Endodermal cell (in vitro differentiated cells): ENCODE data around the gene C4A. TPM values are rescaled to one million over a fixed set of nuclear protein-coding genes. Genes with fewer than 3 reads are reported as not detected.
"Not testable (repeated sequence)": the region's sequence is repeated elsewhere in the genome, so short reads cannot be mapped to it uniquely, and the experiment has no call there.

Source experiments
- DNase-seq: peaks from one replicate; pipeline ENCODE4 v3.0.0-alpha.2; 2017
- H3K27ac ChIP-seq: 2 replicates; pipeline ENCODE4 v1.5.1; 2013; ENCODE audit warnings: mild to moderate bottlenecking, low read depth, low read length, moderate library complexity
- H3K27me3 ChIP-seq: 2 replicates; pipeline ENCODE4 v1.6.1; 2013; ENCODE audit warnings: mild to moderate bottlenecking, low read length, moderate library complexity; ENCODE audit not compliant: insufficient read depth, control insufficient read depth, poor library complexity, severe bottlenecking
- H3K36me3 ChIP-seq: 2 replicates; pipeline ENCODE4 v1.7.0; 2013; ENCODE audit warnings: mild to moderate bottlenecking, low read length, moderate library complexity; ENCODE audit not compliant: control insufficient read depth, insufficient read depth
- H3K4me1 ChIP-seq: one replicate; pipeline ENCODE4 v1.7.0; 2013; ENCODE audit warnings: low read length; ENCODE audit not compliant: control insufficient read depth, insufficient read depth
- H3K4me3 ChIP-seq: 2 replicates; pipeline ENCODE4 v1.5.1; 2013; ENCODE audit warnings: mild to moderate bottlenecking, low read length, moderate library complexity
- H3K9ac ChIP-seq: 2 replicates; pipeline ENCODE4 v1.6.1; 2013; ENCODE audit warnings: mild to moderate bottlenecking, low read length, moderate library complexity; ENCODE audit not compliant: poor library complexity, severe bottlenecking; ENCODE audit errors: extremely low read depth
- H3K9me3 ChIP-seq: 2 replicates; pipeline ENCODE4 v1.6.1; 2013; ENCODE audit warnings: mild to moderate bottlenecking, low read length, moderate library complexity; ENCODE audit not compliant: control insufficient read depth
- H3K27ac Mint-ChIP-seq: 2 replicates; pipeline ENCODE4 v1.8.0; 2020; ENCODE audit warnings: mixed read lengths
- H3K27me3 Mint-ChIP-seq: 2 replicates; pipeline ENCODE4 v1.8.0; 2021; ENCODE audit warnings: mild to moderate bottlenecking, mixed read lengths; ENCODE audit not compliant: insufficient read depth
- H3K36me3 Mint-ChIP-seq: 2 replicates; pipeline ENCODE4 v1.8.0; 2020; ENCODE audit warnings: low read depth, mixed read lengths
- H3K4me1 Mint-ChIP-seq: 2 replicates; pipeline ENCODE4 v1.8.0; 2020; ENCODE audit warnings: mixed read lengths
- H3K4me3 Mint-ChIP-seq: 2 replicates; pipeline ENCODE4 v1.8.0; 2020; ENCODE audit warnings: mild to moderate bottlenecking, moderate library complexity, mixed read lengths
- H3K9me3 Mint-ChIP-seq: 2 replicates; pipeline ENCODE4 v1.8.0; 2020; ENCODE audit warnings: mild to moderate bottlenecking, mixed read lengths
- WGBS, 2 experiments: methylation state at CpG; one replicate each; pipeline versions ENCODE4 v1.1.5 to v1.1.7; 2013; ENCODE audit warnings: missing lambda C conversion rate in 2 of 2, mixed read lengths in 1 of 2; ENCODE audit not compliant: insufficient coverage in 1 of 2, insufficient read length in 1 of 2; 5-methylcytosine and 5-hydroxymethylcytosine counted together
- total RNA-seq, 2 donors: library from RNA; stranded (reverse); fragmentation: NEBNext Ultra II Directional in 1 of 2; extraction: Animal tissue kit (Norgen Biotek cat#: 25700) in 1 of 2; gene quantifications; 2 replicates in 1 of 2; 3 replicates in 1 of 2; pipeline ENCODE4 v1.2.1, GENCODE V29; 2021
- TF ChIP-seq, protein P1 (sequence below): fragments of 200-600 bp; sonication (generic); conservative IDR thresholded peaks from 2 replicates; pipeline ENCODE4 v1.5.0; 2021; ENCODE audit warnings: antibody characterized with exemption, mild to moderate bottlenecking

C4A gene
- total RNA-seq, 2 donors from 2014 or later = 4.5 to 6.2 TPM

DNA sequence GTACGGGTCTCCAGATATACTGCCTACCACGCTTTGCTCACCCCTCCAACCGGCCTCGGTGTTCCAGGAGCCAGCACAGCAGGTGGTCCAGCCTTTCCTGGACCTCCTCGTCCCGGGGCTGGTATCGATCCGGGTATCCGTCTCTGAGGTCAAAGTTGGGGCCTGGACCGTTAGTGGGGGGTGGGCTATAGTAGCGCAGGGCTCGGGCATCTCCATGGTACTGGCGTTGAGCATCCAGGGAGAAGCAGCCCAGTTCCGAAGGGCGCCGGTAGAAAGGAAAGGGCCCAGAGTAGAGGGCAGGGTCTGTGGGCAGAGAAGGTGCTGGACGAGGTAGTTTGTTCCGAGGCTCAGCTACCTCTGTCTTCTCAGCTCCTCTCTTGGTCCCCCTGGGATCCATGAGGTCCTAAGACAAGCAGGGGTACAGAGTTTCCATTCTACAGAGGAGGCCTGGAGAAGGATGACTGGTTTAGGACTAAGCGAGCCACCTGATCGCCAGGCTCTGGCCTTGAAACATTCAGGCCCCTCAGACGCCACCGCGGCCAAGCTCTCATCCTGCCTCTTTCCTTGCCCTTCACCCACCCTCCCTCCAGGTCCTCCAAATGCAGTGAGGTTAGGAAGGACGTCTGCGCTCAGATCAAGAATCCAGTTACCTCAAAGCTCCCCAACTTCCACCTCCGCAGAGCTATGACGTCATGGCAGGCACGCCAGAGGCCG is 10.4 kb upstream of the C4A start:
- peaks cover 7% of the 10 kb centered on the region for H3K9me3 ChIP-seq
- peak overlapping the region; percentile 95 for H3K27ac ChIP-seq
- TF ChIP-seq, protein P1, sequence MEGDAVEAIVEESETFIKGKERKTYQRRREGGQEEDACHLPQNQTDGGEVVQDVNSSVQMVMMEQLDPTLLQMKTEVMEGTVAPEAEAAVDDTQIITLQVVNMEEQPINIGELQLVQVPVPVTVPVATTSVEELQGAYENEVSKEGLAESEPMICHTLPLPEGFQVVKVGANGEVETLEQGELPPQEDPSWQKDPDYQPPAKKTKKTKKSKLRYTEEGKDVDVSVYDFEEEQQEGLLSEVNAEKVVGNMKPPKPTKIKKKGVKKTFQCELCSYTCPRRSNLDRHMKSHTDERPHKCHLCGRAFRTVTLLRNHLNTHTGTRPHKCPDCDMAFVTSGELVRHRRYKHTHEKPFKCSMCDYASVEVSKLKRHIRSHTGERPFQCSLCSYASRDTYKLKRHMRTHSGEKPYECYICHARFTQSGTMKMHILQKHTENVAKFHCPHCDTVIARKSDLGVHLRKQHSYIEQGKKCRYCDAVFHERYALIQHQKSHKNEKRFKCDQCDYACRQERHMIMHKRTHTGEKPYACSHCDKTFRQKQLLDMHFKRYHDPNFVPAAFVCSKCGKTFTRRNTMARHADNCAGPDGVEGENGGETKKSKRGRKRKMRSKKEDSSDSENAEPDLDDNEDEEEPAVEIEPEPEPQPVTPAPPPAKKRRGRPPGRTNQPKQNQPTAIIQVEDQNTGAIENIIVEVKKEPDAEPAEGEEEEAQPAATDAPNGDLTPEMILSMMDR = no peak
- peaks cover 9% of the 10 kb centered on the region for H3K4me1 Mint-ChIP-seq
- H3K4me3 Mint-ChIP-seq = peak overlapping the region; percentile 94
- peaks cover 21% of the 10 kb centered on the region for H3K36me3 ChIP-seq
- WGBS, 2 experiments = 52 to 57% methylated on average over 25 to 29 of the region's 29 CpGs
- H3K27me3 Mint-ChIP-seq = no peaks in the 10 kb centered on the region
- no peaks in the 10 kb centered on the region for H3K27me3 ChIP-seq
- H3K9ac ChIP-seq = peak overlapping the region; percentile 91
- peaks cover 18% of the 10 kb centered on the region for H3K9me3 Mint-ChIP-seq
- no peak for DNase-seq
- peak overlapping the region; percentile 95 for H3K4me3 ChIP-seq
- H3K4me1 ChIP-seq = peaks cover 8% of the 10 kb centered on the region
- peaks cover 62% of the 10 kb centered on the region for H3K36me3 Mint-ChIP-seq
- H3K27ac Mint-ChIP-seq = peak overlapping the region; percentile 99

DNA sequence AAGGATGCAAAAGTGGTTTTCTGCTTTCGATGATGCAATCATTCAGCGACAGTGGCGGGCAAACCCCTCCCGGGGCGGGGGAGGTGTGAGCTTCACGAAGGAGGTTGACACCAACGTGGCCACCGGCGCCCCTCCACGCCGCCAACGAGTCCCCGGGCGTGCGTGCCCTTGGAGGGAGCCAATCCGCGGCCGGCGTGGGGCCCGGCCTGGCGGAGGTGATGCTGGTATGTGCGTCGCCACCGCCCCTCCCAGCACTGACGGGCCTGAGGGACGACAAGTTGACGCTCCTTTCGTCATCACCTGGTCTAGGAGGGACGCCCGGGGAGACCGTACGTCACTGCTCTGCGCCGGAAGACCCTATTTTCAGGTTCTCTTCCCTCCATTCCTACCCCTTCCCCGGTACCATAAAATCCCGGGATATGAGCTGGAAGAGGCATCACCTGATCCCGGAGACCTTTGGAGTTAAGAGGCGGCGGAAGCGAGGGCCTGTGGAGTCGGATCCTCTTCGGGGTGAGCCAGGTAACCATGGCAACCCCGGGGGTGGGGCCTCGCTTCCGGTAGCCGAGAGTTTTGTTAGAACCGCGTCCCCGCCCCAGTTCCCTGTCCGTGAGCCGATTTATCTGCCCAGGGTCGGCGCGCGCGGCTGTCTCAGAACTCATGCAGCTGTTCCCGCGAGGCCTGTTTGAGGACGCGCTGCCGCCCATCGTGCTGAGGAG is 9.7 kb upstream of the C4A start, which contains the start of gene DXO:
DXO (minus strand) TSS at position 146 of the 716 bp plus-strand sequence. CDS start 463 bp downstream, outside the sequence.
- Mint-ChIP-seq H3K4me1 (peaks cover 9% of the 10 kb centered on the region), H3K27ac (peak within 1 kb of the TSS; percentile 99)

GRCh38 chr6:31972709-31973350 is 9.0 kb upstream of the C4A start:
- H3K27me3 ChIP-seq = no peaks in the 10 kb centered on the region
- peaks cover 9% of the 10 kb centered on the region for H3K4me1 Mint-ChIP-seq
- TF ChIP-seq, protein P1 = no peak
- no peak for DNase-seq
- peak overlapping the region; percentile 99 for H3K27ac Mint-ChIP-seq
- H3K36me3 ChIP-seq = peaks cover 12% of the 10 kb centered on the region
- H3K27ac ChIP-seq = peak overlapping the region; percentile 95
- peaks cover 8% of the 10 kb centered on the region for H3K4me1 ChIP-seq
- H3K9me3 ChIP-seq = peaks cover 11% of the 10 kb centered on the region
- H3K36me3 Mint-ChIP-seq = peaks cover 55% of the 10 kb centered on the region
- no peaks in the 10 kb centered on the region for H3K27me3 Mint-ChIP-seq
- peak overlapping the region; percentile 95 for H3K4me3 ChIP-seq
- H3K9me3 Mint-ChIP-seq = peaks cover 27% of the 10 kb centered on the region
- peak overlapping the region; percentile 91 for H3K9ac ChIP-seq
- WGBS, 2 experiments = 16 to 28% methylated on average over 10 to 19 of the region's 19 CpGs
- peak overlapping the region; percentile 94 for H3K4me3 Mint-ChIP-seq

More for the DNA sequence above, 9.7 kb upstream of the C4A start, which contains the start of gene DXO:
- no peaks in the 10 kb centered on the region for H3K27me3 ChIP-seq
- DNase-seq = peak; percentile 97
- Mint-ChIP-seq H3K36me3 (peaks cover 61% of the 10 kb centered on the region), H3K27me3 (no peaks in the 10 kb centered on the region), H3K4me3 (peak within 1 kb of the TSS; percentile 94), H3K9me3 (peaks cover 25% of the 10 kb centered on the region)
- peaks cover 15% of the 10 kb centered on the region for H3K36me3 ChIP-seq
- peaks cover 8% of the 10 kb centered on the region for H3K4me1 ChIP-seq
- WGBS, 2 experiments = 0% methylated on average over 31 to 62 of the region's 62 CpGs
- H3K9ac ChIP-seq = peak within 1 kb of the TSS; percentile 91
- H3K27ac ChIP-seq = peak within 1 kb of the TSS; percentile 95
- peak within 1 kb of the TSS; percentile 95 for H3K4me3 ChIP-seq
- peaks cover 11% of the 10 kb centered on the region for H3K9me3 ChIP-seq
- TF ChIP-seq, protein P1 = no peak

- DNase-seq, H3K4me3 Mint-ChIP-seq, H3K27me3 ChIP-seq, H3K27ac ChIP-seq, H3K27ac Mint-ChIP-seq, H3K27me3 Mint-ChIP-seq, H3K4me1 Mint-ChIP-seq, H3K9ac ChIP-seq, H3K4me3 ChIP-seq, H3K4me1 ChIP-seq: not testable (repeated sequence)
- Mint-ChIP-seq H3K9me3 (peaks cover 29% of the 10 kb centered on the region), H3K36me3 (peaks cover 40% of the 10 kb centered on the region)
- H3K36me3 ChIP-seq = peaks cover 12% of the 10 kb centered on the region
- H3K9me3 ChIP-seq = peaks cover 11% of the 10 kb centered on the region
- WGBS, 2 experiments = 95% methylated on average over 28 of the region's 30 CpGs; no CpG with 5 or more reads in 1 of the 2 experiments
Measured at GRCh38 chr6:31976065-31976464, 5.8 kb upstream of the C4A start.
